NOMO-1 treated with dmso at 0.1 percent for 144 hours (cell line): Measurements from ENCODE around the gene SERPINA3.

Experiments used
- DNase-seq: peaks from one replicate; lab custom pipeline; 2025; ENCODE audit not compliant: unreplicated experiment; lab: John Stamatoyannopoulos, UW

The SERPINA3 gene

DNA sequence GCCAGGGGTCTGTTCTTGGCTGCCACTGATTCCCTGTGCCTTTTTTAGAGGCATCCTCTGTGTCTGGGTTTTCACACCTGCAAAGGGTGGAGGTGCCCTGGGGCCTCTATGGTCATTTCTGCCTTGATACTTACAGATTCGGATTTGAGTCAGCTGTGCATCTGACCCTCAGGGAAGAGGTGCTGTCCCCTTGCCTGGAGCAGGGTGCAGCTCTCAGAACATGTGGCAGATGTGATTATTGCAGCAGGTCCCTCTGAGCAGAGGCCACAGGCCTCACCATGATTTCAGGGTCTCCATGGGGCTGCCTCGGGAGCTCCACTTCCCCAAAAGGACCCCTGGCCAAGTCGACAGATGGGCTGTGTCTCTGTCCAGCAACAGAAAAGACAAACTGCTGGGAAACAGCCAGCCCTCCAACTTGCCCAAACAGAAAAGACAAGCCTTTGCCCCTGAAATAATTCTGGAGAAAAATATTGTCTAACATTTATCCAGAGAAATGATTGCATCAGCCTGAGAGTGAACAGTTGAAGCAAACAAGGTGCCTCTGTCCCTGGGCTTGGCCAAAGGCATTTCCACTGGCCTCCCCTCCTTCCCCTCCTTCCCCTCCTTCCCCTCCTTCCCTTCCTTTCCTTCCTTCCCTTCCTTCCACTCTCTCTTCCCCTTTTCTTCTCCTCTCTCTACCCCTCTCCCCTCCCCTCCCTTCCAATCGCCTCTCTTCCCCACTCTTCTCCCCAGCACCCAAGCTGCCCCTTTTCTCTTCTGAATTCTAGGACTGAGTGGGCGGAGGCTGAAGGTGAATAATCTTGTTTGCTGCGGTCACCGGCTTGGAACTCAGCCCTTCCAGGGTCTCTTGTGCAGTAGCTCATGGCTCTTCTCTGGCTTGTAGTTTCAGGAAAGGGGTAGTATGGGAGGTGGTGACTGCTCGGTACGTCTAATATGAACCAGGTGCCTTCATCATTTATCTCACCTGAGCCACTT, 676 bp downstream of the SERPINA3 start:
- no peak for DNase-seq

DNA sequence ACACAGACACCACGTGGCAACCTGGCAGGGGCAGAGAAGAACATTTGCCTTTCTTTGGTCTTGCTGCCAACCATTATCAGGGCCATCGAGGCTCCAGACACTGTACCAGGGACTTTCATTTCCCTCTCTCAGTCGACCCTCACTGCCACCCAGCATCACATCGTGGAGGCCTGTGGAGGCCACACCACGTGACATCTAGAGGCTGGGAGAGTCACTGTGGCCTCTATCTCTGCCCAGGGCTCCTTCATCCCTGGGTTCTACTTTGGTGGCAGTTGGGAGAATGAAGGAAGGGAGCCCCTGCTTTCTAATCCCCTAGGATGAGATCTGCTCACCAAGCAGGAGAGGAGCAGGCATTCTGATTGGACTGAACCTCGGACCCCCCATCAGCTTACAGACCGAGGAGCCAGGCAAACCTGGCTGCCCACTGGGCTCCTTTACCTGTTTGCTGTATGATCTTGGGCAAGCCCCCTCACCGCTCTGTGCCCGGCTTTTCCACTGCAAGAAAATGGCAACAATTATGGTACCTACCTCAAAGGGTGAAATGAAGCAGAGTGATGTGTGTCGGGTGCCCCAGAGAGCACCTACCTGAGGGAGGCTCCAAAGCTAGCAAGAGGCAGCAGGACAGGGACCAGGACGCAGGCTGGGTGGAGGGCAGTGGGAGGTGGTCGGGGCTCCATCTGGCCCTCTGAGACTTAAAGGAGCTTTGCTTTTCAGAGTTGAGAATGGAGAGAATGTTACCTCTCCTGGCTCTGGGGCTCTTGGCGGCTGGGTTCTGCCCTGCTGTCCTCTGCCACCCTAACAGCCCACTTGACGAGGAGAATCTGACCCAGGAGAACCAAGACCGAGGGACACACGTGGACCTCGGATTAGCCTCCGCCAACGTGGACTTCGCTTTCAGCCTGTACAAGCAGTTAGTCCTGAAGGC, 1.8 kb downstream of the SERPINA3 start:
- no peak for DNase-seq

DNA sequence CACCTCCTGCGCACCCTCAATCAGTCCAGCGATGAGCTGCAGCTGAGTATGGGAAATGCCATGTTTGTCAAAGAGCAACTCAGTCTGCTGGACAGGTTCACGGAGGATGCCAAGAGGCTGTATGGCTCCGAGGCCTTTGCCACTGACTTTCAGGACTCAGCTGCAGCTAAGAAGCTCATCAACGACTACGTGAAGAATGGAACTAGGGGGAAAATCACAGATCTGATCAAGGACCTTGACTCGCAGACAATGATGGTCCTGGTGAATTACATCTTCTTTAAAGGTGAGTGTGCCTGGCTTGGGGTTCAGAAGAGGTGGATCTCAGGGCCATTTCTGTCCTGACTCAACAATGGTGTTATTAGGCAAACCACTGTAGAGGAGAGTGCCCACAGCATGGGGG, 2.6 kb downstream of the SERPINA3 start:
- DNase-seq: no peak

DNA sequence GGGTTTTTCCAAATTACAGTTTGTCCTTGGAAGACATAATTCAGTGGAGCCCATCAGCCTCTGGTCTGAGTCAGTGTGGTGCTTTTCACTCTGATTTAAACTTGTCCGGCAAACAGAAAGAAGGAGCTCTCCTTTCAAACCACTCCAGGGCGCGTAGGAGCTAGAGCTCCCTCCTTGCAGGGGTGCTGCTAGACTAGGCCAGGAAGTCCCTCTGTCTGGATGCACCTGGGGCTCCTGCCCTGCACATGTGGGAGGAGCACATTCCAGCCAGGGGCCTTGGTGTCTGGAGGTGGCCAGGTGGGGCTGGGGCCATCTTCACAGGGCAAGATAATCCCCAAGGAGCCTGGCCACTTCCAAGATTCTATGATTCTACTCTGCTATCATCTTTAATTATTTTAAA, 3.1 kb downstream of the SERPINA3 start:
- no peak for DNase-seq

DNA sequence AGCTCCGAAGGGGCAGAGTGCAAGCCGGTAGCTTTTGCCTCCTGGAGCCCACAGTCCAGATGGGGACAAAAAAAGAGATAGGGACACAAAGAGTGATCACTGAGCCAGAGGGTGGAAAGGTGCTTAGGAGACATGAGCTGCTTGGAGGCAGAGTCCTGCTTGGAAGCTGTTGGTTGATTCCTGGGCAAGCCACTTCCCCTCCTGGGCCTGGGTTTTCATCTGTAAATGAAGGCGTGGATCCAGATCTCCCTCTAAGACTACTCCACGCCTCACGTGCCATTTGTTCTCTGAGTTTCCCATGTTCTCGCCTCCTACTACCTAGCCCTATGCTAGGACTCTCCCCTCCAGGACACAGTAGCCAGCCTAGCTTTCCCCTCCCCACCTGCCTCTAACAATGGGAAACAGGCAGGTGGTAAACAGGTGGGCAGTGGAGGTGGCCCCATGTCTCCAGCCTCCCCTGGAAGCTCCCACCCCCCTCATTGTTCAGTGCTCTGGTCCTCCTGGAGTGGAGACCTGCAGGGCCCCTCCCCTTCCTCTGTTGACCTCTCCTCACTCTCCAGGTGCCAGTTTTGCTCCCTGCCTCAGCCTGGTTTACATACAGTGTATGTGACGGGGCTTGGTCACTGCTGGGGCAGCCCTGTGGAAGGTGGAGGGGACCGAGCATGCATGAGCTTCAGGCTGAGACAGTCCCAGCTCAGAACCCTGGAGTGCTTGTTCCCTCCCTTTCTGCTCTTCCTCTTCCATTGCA, 3.8 kb downstream of the SERPINA3 start:
- no peak for DNase-seq

DNA sequence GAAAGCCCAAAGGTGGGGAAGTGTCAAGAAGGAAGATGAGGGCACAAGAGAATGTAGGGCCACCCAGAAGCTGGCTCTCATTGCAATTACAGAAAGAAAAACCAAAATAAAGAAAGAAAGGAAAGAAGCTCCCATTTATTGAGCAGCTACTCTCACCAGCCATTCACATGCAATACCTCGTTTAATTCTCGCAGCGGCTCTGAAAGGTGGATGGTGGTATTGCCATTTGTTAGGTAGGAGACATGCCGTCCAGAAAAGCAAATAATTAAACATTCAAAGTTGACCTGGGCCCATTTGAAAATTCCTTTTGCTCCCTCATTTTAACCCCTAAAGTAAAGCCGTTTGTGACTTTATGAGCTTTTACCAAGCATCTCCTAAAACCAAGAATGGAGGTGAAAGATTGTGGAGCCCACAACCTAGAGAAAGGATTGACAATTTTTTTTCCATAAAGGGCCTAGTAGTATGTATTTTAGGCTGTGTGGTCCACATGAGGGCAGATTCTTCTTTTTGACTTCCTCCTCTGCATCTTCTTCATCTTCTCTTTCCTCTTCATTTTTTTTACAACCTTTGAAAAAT, 5.3 kb downstream of the SERPINA3 start:
- DNase-seq: no peak

DNA sequence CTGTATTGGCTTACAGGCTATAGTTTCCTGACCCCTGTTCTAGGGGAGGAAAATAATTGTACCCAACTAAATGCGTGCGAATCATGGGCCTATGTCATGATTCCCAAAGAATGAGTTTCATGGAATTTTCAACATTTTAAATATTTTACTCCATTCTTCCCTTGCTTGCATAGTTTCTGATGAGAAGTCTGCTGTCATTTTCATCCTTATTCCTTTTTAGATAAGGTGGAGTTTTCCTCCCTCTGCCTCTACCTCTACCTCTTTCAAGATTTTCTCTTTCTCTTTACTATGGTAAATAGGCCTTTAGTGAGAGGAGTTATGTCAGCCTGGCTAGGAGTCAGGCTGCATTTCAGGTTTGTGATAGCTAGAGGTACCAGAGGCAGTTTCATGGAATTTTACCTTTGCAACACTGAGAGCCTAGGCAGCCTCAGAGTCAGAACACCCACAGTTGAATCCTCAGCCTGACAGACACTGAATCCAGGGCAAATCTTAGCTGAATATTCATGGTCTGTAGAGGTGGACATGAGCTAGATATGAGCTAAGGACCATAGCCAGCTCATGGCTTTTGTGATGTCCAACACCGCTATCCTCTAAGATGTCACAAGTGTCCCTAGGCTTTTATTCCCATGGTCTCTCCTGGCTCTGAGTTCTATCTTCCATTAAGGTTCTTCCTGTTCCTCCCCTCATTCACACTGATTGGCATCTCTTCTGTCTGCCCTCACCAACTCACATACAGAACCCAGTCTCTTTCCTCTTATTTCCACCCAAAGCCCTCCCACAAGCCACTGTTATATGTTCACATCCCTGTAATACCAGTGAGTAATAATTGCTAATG, 6.0 kb downstream of the SERPINA3 start:
- no peak for DNase-seq

DNA sequence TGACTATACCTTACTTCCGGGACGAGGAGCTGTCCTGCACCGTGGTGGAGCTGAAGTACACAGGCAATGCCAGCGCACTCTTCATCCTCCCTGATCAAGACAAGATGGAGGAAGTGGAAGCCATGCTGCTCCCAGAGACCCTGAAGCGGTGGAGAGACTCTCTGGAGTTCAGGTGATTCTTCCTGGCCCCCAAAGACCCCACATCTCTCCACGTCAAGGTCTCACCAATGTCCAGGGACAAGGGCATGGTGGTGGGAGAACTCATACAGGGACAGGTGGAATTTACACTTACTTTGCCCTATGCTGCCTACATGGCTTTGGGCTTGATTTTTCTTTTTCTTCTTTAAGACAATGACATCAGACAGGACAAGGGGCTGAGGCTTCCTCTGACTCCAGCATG, 7.1 kb downstream of the SERPINA3 start:
- DNase-seq: no peak

DNA sequence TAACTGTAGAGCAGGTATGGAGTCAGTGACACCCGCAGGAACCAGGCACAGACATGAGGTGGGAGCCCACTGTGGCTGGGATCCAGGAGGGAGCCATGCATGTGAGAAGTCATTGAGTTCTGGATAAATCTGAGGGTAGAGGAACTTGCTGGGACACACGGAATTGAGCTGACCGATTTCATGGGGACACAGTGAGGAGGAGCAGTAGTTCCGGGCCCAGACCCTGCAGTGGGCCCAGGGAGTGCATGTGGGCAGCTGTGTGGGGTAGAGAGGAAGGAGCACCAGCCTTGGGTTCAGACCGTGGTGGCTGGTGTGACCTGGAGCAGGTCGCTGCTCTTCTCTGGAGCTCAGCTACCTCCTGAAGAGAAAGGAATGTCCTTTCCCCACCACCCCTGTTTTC, 8.4 kb downstream of the SERPINA3 start:
- no peak for DNase-seq

DNA sequence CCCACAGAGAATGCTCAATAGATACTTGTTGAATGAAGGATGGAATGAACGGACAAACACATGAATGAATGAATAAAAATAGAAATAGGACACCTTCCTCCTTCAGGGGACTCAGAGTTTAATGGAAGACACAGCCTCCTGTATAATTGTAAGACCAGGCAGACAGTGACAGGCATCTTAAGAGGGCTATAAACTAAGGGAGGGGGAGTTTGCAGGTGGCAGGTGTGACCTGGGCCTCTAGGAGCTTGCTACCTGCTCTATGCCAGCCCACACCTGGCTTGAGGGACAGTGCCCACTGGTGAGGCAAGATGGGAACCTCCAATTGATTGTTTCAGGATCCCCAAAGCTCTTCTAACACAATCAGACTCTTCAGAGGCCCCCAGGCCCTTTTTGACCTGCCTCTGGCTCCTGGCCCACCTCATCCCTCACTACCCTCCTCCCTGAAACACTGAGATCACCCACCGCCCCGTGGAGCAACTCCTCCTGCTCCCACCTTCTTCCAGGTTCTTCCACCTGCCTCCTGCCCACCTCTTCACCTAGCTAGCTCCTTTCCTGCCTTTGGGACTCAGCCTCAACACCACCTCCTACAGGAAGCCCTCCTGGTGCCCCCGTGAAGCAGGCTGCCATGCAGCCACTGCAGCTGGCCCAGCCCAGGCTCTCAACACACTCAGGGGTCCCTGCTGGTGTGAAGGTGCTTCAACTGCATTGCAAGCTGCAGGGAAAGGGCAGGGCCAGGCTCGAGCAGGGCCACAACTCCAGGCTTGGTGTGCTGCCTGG, 9.4 kb downstream of the SERPINA3 start:
- DNase-seq: no peak

DNA sequence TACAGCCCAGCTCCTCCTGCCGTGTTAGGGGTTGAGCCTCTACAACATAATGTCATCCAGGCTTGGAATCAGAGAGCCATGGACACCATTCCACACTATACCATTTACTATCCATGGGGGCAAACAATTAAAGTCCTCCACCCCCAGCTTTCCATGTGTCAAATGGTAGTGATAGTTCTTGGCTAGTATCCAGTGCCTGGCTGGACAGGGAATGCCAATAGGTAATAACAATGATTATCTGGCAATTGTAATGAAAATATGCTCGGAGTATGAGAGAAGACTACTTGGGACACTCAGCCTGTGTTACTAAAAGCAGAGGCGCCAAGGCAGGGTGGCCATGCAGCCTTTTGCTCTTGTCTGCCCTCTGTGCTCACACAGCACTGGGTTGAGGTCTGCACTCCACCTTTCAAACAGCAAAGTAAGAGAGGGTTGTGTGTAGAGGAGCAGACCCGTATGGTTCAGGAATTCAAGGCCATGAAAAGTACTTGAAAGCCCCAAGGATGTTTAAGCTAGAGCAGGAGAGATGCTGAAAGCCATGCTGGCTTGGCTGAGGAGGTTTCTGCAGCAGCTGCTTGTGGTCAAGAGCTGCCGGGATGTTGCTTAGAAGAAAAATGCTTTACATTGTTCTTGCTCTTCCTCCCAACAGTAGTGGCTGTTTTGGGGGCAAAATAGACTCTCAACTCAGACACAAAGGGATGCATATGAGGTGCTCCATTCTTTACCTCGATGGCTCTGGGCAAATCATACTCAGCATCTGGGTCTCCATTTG, 10.6 kb downstream of the SERPINA3 start:
- no peak for DNase-seq

DNA sequence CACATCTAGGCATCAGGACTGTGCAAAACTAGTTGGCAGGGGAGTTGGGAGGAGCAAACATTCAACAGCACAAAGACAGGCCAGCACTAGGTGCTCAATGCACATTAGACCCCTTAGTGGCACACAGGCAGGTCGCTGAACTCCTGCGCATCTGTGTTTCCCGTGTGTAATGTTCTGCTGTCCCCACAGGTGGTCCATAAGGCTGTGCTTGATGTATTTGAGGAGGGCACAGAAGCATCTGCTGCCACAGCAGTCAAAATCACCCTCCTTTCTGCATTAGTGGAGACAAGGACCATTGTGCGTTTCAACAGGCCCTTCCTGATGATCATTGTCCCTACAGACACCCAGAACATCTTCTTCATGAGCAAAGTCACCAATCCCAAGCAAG, 11.2 kb downstream of the SERPINA3 start:
- no peak for DNase-seq

DNA sequence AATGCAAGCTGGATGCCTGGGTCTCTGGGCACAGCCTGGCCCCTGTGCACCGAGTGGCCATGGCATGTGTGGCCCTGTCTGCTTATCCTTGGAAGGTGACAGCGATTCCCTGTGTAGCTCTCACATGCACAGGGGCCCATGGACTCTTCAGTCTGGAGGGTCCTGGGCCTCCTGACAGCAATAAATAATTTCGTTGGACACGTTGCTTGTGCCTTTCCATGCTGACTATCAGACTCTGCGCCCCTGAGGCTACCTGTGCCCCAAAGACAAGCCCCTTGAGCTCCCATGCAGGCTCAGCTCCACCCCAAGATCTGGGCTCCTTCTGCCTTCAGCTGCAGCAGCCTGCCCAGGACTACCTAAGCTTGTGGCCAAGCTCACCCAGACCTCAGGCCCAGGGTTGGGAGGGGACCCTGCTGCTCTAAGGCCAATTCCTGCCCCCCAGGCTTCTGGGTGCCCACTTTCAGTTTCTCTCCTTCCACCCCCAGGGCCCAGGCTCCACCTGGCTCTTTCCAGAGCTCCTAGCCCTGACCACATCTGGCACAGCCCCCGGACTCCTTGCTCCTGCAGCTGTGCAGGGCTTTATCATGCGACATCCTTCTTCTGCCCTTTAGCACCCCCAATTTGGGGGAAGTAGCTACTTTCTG, 11.8 kb downstream of the SERPINA3 start:
- no peak for DNase-seq

DNA sequence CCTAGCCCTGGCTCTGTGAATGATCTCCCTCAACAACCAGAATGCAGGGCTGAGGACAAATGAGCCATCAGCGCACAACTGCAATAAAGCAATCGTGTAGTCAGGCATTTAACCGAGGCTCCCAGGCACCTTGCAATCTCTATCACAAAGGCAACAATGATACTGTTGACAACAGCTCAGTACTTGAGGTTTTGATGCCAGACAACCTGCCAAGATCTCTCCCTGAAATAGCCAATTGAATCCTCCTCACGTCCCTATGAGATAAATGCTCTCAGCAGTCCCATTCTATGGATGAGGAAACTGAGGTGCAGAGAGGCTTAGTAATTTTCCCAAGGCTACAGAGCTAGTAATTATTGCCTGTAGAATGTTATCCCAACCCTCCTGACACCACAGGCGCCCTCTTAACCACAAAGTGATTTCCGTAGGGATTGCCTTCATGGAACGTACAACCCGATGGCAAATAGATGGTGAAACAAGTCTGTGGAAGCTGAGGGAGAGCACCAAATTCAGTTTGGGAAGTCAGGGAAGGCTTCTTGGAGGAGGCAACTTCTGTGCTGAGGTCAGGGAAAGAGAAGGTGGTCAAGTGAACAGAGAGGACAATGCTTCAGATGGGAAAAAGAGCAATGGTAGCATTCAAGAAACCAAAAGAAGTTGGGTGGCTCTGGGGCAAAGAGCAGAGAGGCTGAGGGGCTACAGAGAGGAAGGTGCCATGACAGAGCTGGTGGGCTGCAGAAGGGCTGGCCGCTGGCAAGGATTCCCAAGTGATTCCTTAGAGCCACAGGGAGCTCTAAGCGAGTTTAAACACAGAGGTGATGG, 12.6 kb downstream of the SERPINA3 start:
- no peak for DNase-seq

DNA sequence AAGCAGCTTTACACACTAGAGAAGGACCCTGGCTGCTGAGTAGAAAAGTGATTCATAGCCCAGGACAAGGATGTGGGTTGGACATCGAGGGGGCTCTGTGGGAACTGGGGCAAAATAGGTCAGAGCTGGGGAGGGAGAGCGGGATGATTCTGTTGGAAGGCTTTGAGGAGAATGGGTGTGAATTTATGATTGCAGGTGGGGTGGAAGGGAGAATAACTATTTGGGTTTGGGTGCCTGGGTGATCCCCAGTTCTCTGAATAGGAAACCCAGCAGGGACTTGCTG, 13.1 kb downstream of the SERPINA3 start:
- DNase-seq: no peak

DNA sequence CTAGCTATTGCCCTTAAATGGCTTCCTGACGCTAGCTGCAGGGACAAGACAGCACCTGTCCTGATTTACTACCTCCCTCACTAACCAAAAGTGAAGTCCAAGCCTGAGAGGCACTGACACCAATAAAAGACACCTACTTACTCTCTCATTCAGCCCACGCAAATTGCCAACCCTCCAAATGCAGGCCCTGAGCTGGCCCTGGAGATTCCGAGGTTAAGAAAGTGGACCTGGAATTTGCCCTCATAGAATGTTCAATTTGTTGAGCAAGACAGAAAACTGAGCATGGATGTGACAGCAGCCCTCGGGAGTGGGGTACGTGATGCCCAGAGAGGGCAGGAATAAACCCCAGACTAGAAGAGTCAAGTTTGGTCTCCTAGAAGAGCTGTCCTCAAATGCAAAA, 16.4 kb downstream of the SERPINA3 start:
- no peak for DNase-seq

DNA sequence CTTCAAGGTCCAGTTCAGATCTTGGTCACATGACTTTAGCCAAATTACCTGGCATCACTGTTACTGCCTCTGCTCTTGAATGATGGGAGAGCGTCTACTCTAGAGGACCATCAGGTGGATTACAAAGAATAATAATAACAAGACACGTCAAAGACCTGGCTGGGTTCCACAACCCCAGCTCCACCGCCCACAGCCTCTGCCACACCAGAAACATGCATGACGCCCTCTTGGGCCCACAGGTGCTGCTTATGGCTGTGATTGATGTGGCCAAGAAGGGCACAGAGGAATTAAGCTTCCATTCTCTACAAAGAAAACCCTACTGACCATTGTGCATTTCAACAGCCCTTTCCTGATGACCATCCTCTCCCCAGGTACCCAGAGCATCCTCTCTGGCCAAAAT, 18.2 kb downstream of the SERPINA3 start:
- DNase-seq: no peak
